LoVo (cell line): ENCODE data around the gene ADAMTS10.
A peak's percentile ranks its signal among the peaks of the same experiment; 100 is the strongest.
"Not testable (repeated sequence)": the region's sequence is repeated elsewhere in the genome, so short reads cannot be mapped to it uniquely, and the experiment has no call there.

Source experiments
- DNase-seq: peaks from one replicate; pipeline ENCODE4 v3.0.0-alpha.2; 2016; ENCODE audit warnings: low spot score

ADAMTS10 gene

DNA sequence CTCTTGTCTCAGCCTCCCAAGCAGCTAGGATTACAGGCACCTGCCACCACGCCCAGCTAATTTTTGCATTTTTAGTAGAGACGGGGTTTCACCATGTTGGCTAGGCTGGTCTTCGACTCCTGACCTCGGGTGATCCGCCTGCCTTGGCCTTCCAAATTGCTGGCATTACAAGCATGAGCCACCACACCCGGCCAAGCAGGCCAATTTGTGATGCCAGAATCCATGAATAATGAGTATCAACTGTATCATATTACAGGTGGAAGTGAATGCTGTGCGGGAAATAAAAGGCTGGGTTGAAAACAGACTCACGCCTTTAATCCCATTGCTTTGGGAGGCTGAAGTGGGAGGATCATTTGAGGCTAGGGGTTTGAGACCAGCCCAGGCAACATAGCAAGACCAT lies 16.3 kb upstream of the ADAMTS10 start:
- no peak for DNase-seq

DNA sequence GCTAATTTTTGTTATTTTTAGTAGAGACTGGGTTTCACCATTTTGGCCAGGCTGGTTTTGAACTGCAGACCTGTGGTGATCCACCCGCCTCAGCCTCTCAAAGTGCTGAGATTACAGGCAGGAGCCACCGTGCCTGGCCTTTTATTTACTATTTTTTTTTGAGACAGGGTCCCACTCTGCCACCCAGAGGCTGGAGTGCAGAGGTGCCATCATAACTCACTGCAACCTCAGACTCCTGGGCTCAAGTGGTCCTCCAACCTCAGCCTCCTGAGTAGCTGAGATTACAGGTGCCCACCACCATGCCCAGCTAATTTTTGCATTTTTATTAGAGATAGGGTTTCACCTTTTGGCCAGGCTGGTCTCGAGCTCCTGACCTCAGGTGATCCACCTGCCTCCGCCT lies 12.4 kb upstream of the ADAMTS10 start:
- not testable (repeated sequence) for DNase-seq

DNA sequence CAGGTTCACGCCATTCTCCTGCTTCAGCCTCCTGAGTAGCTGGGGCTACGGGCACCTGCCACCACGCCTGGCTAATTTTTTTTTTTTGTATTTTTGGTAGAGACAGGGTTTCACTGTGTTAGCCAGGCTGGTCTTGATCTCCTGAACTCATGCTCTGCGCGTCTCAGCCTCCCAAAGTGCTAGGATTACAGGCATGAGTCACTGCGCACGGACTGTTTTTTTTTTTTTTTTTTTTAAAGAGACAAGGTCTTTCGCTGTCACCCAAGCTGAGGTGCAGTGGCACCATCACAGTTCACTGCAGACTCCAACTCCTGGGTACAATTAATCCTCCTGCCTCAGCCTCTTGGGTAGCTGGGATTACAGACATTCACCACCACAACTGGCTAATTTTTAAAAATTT lies 8.2 kb upstream of the ADAMTS10 start:
- no peak for DNase-seq

DNA sequence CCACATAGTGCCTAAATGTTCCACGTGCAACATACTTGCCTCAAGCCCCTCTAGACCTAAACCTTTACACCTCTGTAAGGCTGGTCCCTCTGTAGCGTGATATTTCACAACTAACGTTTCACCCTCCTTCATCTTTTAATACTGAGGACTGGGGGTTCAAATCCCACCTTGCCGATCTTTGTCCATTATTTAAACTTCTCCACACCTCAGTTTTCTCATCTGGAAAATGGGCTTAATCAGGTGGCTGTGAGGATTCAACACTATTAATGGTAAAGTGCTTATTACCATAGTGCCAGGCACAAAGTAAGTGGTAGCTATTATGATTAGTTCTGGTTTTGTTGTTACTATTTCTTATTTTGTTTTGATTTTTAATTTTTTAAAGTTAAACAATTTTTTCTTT lies 7.5 kb upstream of the ADAMTS10 start:
- DNase-seq, result no peak

DNA sequence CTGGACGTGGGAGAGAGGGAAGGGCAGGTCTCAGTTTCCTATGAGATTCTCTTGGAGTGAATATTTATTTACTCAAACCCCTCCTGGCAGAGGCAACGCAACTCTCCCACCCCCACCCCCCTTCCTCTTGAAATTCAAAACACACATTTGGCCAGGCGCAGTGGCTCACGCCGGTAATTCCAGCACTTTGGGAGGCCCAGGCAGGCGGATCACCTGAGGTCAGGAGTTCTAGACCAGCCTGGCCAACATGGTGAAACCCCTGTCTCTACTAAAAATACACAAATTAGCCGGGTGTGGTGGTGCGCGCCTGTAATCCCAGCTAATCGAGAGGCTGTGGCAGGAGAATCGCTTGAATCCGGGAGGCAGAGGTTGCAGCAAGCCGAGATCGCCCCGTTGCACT lies 6.8 kb upstream of the ADAMTS10 start:
- DNase-seq, result not testable (repeated sequence)

DNA sequence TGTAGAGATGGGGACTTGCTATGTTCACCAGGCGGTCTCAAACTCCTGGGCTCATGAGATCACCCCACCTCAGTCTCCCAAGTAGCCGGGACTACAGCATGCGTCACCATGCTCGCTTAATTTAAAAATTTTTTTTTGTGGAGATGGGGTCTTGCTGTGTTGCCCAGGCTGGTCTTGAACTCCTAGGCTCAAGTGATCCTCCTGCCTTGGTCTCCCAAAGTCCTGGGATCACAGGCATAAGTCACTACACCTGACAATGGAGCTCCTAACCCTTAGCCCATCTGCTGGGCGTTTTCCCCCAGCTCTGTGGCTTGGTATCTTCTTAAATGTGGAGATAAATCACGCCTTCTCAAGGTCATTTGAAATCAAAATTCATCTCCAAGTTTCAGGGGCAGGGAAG lies 6.3 kb upstream of the ADAMTS10 start:
- DNase-seq, result no peak

DNA sequence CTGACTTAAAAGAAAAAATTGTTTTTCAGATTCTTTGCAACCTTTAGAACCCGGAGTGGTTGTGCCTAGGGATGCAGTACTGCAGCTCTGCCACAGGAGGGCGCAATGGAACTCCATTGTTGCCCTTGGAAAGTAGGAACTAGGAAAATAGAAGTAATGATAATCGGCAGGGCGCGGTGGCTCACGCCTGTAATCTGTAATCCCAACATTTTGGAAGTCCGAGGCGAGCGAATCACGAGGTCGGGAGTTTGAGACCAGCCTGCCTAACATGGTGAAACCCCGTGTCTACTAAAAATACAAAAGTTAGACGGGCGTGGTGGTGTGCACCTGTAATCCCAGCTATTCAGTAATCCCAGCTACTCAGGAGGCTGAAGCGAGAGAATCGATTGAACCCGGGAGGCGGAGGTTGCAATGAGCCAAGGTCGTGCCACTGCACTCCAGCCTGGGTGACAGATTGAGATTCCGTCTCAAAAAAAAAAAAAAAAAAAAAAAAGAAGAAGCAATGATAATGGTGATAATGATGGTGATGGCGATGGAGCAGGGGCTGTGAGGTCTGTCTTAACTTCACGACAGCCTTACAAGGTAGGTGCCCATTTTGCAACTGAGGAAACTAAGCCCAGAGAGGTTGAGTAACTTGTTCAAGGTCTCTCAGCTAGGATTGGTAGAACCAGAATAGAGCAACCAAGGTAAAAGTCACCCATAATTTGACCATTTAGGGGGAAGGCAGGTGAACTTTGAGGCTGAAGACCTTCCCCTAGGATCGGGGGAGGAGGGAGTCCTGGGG lies 5.5 kb upstream of the ADAMTS10 start:
- DNase-seq, result peak; percentile 25

DNA sequence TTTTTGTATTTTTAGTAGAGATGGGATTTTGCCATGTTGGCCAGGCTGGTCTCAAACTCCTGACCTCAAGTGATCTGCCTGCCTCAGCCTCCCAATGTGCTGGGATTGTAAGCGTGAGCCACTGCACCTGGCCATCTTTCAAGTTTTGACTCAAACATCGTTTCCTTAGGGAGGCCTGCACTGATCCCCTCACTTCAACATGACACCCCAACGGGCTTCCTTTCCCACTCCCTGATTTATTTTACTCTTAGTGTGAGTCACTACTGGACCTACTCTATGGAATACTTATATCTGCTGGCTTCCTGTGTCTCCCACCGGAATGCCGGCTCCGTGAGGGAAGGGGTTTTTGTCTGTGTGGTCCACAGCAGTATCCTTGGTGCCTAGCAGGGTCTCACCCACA lies 4.5 kb upstream of the ADAMTS10 start:
- no peak for DNase-seq

DNA sequence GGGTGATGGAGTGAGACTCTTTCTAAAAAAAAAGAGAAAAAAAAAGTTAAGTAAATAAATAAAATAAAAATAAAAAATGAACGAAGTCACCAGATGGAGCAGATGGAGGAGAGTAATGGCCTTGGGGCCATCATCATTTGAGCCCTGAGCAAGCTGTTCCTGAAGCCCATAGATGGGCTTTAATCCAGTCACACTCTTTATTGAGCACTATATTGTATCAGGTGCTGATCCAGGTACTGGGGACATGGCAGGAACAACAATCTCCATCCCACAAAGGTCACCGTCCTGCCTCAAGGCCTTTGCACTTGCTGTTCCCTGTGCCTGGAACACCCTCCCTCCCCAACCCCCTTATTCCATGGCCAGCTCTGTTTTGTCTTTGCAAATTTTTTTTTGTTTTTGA lies 3.9 kb upstream of the ADAMTS10 start:
- DNase-seq, result no peak

DNA sequence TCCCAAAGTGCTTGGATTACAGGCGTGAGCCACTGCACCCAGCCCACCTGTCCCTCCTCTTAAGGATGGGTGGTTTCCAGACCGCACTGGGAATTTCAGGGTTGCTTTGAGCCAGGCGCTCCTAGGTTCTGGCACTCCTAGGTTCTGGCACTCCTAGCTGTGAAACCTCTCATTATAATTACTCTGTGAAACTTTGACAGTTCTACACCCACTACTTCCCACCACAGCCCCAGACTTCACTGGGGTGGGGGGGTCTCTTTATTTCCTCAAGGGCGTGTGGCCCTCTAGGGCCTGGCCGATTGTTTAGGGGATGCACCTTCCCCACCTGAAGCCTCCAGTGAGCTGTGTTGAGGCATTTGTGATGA lies 2.3 kb upstream of the ADAMTS10 start:
- no peak for DNase-seq

DNA sequence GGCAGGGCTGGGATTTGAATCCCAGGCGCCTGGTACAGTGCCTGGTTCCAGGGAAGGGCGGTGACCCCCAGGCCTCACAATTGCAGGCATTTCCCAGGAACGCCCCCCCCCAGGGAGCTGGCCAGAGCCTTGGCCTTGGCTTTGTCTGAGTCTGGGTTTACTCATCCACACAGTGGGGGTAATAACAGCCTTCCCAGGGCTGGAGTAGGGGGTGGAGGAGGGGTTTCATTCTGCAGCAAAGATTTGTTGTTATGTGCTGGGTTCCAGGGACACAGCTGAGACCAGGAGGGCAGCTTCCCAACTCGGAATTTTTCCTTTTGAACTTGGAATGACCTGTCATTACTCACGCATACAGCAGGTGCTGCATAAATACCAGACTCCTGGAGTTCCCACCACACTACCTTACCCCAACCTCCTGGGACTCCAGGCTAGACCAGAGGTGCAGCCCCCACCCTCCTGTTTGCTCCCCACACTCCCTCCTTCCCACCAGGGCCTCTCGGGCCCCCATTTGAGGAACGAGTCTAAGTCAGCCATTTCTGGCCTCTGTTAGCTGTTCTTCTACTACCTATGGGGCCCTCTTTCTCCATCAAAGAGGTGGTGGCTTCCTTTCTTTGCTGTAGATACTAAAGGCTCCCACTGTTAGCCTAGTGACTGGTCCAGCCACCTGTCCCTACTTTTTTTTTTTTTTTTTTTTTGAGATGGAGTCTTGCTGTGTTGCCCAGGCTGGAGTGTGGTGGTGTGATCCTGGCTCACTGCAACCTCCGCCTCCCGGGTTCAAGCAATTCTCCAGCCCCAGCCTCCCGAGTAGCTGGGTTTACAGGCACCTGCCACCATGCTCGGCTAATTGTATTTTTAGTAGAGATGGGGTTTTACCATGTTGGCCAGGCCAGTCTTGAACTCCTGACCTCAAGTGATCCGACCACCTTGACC lies 1.6 kb upstream of the ADAMTS10 start:
- DNase-seq, result no peak

DNA sequence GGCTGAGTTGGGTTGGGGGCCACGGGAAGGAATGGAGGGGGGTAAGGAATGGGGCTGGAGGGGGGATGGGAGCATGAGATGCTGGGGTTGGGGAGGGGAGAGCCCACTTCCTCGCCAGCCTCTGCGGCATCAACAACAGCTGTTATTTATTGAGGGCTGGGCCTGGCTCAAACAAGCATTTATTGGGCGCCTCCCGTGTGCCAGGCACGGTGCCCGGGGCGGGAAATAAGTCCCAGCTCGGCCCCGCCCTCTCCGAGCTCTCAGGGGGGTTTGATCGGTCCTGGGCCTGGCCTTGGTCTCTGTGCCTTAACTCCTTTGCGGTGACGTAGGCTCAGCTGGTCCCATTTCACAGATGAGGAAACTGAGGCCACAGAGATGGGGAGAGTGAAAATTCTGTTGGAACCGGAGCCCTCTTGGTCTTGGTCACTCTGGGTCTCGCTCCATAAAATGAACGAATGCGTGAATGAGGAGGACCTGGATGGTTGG lies 919 bp upstream of the ADAMTS10 start:
- no peak for DNase-seq

DNA sequence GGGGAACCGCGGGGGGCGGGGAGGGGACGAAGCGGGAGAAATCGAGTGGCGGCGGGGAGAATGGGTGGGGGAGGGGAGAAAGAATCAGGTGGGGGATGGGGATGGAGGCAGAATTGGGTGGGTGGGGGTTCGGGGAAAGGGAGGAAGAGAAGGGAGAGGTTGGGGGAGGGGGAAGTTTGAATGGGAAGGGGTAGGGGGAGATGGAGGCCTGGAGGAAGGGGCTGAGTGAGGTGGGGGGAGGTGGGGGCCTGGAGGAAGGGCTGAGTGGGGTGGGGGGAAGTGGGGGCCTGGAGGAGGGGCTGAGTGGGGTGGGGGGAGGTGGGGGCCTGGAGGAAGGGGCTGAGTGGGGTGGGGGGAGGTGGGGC lies 403 bp upstream of the ADAMTS10 start:
- DNase-seq, result no peak

DNA sequence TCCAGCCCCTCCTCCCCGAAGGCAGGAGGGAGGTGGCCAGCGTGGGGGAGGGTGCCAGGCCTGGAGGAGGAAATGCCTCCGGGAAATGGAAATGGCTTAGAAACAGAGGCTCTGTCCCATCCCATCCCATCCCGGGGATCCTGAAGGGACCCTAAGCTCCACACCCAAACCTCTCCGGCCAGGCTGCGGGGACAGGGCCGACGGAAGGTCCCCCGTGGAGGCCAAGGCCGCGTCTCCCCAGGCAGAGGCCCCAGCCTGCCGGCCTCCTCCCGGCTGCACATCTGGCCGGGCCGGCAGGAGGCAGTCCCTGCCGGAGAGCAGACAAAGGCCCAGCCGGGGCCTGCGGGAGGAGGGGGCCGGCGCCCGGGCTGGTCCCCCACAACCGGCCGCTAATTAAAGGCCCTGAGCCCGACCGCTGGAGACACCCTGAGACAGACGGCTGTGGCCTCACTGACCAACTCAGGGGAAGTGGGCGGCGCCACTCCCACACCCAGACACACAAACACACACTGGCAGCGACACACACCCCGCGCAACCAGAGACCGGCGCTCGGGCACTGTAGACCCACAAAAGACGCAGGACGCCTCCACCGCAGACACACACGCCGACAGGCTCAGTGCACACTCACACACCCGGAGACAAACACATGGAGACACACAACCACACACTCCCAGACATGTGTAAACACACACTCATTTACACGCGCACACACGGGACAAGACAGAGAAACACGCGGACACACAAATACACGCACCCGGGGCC lies 1.1 kb downstream of the ADAMTS10 start:
- no peak for DNase-seq

DNA sequence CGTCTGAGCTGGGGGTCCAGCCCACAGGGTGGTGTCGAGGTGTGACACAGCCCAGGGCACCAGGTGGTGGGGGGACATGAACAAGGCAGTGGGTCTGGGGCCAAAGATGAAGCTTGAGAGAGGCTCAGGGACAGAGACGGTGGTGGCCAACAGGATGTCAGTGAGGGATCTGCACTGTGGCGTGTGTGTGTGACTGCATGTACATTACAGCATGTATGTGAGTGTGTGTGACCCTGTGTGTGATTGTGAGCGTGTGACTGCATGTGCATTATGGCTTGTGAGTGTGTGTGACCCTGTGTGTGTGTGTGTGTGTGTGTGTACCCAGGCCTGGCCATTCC lies 1.6 kb downstream of the ADAMTS10 start:
- no peak for DNase-seq

DNA sequence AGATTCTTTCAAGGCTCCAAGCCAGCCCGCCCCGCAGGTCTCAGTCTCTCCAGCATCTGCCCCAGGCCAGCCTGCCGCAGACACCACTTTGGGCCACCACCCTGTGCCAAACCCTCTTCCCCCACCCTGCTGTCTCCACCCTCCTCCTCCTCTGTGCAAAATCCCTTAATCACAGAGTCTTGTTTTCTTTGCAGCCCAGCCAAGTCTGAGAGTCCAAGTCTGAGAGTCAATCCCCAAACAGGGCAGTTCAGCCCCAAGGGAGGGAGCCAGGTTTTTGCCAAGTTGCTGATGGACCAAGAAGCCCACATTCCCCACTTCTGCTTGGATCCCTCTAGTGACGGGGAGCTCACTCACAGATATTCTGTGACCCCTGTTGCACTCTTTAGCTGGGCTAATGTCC lies 3.1 kb downstream of the ADAMTS10 start:
- DNase-seq, result no peak

DNA sequence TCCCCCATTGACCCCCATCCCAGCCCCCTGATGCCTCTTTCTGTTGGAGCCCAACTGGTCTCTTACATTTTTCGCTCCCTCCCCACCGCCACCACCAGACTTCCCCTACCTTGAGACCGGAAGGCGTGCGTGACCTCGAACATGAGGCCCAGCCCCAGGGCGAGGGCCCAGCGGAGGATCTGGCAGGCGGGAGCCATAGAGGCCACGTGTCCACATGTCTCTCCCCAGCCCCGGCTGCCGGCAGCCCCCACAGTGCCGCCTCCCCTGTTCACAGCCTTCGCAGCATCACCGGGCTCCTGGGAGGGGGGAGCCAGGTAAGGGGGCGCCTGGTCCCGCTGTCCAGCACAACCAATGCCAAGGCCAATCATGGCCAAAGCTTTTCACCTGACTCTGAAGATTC lies 5.0 kb downstream of the ADAMTS10 start:
- DNase-seq, result no peak

DNA sequence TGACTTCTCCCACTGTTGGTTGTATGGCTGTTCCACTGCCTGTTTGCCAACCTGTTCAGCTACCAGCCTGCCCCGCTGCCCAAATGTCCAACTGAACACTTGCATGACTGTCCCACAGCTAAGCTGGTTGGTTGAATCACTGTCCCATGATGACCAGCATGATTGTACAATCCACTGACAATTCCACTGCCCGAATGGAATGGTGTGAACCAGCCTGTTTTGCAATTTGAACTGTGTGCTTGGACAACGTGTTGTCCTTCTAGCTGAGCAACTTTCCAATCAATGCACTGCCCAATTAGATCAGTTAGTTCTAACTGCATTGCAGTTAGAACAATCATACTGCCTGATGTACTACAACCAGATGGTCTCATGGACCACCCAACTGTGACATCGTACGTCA lies 8.7 kb downstream of the ADAMTS10 start:
- DNase-seq, result no peak

DNA sequence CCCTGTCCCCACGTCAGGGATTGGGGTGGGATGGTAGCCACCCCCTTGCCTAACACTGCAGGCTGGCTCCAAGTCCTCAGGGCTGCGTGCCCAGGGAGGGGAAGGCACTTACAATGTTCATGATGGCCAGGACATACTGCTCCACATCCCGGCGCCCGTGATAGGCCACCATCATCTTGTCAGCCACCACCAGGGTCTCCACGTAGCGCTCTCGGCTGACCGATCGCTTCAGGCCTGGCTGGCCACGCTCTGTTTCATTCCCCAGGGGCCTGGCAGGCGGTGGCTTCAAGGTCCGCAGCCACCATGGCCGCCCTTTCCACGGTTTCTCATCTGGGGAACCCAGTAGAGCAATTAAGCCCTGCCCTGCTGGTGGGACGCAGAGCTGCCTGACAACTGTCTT lies 9.7 kb downstream of the ADAMTS10 start:
- no peak for DNase-seq

DNA sequence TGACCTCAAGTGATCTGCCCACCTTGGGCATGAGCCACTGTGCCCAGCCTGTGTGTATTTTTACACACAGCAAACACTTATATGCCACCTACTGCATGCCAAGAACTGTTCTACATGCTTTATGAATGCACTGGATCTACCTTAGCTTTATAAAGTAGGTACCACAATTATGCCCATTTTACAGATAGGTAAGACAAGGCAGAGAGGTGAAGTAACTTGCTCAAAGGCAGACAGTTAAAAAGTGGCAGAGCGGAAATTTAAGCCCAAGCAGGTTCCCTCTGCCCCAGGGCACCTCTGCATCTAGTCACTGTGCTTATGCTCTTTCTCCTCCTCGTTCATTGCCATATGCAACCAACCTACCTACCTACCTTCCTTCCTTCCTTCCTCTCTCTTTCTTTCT lies 10.5 kb downstream of the ADAMTS10 start:
- DNase-seq, result no peak

DNA sequence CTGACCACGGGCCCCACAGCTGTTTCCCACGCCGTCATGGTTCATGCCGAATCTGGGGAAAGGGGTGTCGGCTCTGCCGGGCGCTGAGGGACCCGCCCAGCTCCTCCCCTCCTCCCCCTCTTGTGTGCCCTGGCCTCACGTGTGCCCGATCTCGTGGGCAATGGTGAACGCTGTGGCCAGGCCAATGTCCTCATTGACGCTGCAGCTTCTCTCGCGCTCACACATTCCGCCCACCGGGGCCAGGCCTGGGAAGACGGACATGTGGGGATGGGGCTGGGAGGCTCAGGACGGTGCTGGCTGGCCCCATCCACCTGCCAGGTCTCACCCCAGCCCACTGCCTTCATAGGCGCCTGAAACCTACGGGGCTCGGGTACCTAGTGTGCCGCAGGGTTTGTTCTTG lies 14.3 kb downstream of the ADAMTS10 start:
- DNase-seq, result no peak

DNA sequence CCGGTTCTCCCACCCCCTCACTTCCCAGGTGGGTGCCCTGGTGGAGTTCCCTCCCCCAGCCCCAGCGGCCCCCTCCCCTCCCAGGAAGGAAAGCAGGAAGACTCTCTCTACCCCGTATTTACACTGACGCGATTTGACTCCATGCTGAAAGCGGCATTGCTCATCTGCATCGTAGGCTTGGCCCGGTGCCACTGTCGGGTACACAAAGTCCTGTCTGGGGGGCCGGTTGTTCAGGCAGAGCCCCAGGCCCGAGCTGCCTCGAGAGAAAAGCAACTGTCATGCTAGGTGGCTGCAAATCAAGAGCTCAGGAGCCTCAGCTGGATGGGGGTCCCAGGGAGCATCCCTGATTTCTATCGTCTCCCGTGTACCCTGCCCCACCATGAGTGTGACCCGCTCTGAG lies 14.9 kb downstream of the ADAMTS10 start:
- DNase-seq, result no peak

DNA sequence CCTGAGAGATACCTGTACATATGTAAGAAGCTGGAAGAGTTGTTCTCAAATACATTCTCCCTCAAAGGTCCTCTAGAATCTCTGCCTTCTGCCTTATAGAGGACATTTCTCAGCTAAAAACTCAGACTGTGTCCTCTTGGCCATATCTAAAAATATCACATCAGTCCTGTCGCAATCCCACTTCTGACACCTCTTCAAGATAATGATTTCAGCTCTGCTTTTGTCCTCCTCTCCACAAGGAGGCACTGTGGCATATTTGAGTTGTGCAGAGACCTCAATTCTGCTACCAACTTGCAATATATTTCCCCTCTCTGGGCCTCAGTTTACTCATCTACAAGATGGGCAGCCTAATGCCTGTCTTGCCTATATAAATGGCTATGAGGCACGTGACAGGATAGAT lies 16.6 kb downstream of the ADAMTS10 start:
- no peak for DNase-seq
